ENCODE data around the gene HIVEP3. TPM values are rescaled to one million over a fixed set of nuclear protein-coding genes. Genes with fewer than 3 reads are reported as not detected.

The HIVEP3 gene
- total RNA-seq, 1 experiment from 2014 or later: 3.1 TPM

DNA sequence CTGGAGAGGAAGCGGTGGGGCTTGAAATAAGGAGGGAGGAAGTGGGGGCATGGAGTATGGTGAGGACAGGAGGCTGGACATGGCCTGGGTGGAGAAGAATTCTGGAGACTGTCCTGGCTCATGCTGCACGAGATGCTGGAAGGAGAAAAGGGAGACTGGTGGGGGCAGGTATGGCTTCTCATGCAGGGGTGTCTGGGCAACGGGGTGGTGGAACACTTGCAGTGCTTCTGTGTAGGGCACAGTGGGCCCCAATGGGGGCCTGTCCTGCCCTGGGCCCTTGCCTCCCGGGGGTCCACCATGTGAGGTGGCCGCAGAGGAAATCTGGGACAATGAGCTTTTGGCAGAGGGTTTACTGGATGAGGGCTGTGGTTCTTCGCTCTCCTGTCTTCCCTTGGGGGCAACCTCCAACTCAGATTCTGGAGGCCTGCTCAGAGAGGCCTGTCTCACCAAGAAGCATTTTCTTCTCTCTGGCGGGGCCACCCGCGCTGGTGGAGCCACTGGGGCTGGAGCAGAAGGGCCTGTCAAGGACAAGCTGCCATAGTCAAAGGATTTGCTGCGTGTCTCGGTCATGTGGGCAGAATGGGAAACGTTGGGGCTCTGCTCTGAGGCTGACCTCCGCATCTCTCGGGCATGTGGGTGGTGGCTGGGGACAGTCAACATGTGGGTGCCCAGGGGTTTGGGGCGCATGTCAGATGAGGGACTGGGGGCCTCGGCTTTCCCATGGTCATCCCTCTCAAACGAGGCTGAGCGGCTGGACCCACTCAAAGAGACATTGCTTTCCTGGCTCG, 337.3 kb downstream of the HIVEP3 start:
- BruUV-seq (replicated peaks): no TSS peak
- no peak overlapping the region for H3K27ac ChIP-seq (ENCODE audit: low read depth, low read length, poor library complexity, severe bottlenecking)
- H3K9me3 ChIP-seq (ENCODE audit: low read depth, low read length, poor library complexity, severe bottlenecking): no peaks in the 10 kb centered on the region
- no peak overlapping the region for H3K4me3 ChIP-seq (ENCODE audit: low read depth, low read length, poor library complexity, severe bottlenecking)
- H3K27me3 ChIP-seq (replicated peaks; ENCODE audit: insufficient read depth, low read depth, low read length, poor library complexity): no peaks in the 10 kb centered on the region
- intact Hi-C loops (cut with micrococcal nuclease; ENCODE audit: unreplicated experiment): no loop called here
- no peak for TF ChIP-seq EZH2 (IDR thresholded peaks at IDR 0.05; ENCODE audit: borderline replicate concordance, low read depth, low read length, poor library complexity, severe bottlenecking)
- TF ChIP-seq, protein P1, sequence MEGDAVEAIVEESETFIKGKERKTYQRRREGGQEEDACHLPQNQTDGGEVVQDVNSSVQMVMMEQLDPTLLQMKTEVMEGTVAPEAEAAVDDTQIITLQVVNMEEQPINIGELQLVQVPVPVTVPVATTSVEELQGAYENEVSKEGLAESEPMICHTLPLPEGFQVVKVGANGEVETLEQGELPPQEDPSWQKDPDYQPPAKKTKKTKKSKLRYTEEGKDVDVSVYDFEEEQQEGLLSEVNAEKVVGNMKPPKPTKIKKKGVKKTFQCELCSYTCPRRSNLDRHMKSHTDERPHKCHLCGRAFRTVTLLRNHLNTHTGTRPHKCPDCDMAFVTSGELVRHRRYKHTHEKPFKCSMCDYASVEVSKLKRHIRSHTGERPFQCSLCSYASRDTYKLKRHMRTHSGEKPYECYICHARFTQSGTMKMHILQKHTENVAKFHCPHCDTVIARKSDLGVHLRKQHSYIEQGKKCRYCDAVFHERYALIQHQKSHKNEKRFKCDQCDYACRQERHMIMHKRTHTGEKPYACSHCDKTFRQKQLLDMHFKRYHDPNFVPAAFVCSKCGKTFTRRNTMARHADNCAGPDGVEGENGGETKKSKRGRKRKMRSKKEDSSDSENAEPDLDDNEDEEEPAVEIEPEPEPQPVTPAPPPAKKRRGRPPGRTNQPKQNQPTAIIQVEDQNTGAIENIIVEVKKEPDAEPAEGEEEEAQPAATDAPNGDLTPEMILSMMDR (conservative IDR thresholded peaks at IDR 0.05; ENCODE audit: low read depth, low read length): no peak
- no peaks in the 10 kb centered on the region for H3K4me1 ChIP-seq (ENCODE audit: insufficient read depth, low read length, poor library complexity, severe bottlenecking)
- no peak for DNase-seq (ENCODE audit: low spot score)
- no peaks in the 10 kb centered on the region for H3K36me3 ChIP-seq (ENCODE audit: insufficient read depth, low read length, poor library complexity, severe bottlenecking)
- CTCF ChIA-PET: no interaction called here
- POLR2A ChIA-PET (ENCODE audit: low non-redundant PET): no interaction called here

DNA sequence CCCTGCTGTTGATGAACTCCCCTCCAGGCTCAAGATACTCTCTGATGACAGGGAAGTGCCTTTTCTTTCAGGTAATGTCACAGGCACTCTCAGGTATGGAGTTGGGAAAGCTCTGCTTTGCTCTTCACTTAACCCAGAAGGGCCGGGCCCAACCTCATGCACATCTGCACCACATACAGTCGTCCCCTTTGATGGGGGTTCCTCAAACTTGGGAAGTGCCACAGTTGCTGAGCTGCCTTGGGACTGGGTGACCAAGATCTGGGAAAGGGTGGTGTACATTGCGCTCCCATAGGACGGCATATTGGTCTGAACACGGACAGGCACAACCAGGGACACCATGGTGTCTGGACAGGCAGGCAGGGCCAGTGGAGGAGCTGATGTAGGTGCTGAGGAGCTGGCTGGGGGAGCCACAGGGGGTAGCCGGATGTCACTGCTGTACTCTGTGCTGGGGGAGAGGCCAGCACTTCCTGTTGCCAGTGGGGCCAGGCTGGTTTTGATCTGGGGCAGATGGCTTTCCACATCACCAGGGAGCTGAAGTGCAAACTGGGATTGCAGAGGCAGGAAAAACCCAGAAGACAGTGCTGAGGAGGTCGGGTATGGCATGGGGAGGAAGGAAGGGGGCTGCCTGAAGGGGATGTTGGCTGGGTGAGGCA, 338.1 kb downstream of the HIVEP3 start:
- CTCF ChIA-PET: no interaction called here
- intact Hi-C loops (cut with micrococcal nuclease; ENCODE audit: unreplicated experiment): no loop called here

GRCh38 chr1:41580021-41580420, 338.7 kb downstream of the HIVEP3 start:
- H3K27ac ChIP-seq (ENCODE audit: low read depth, low read length, poor library complexity, severe bottlenecking): no peak overlapping the region
- H3K4me1 ChIP-seq (ENCODE audit: insufficient read depth, low read length, poor library complexity, severe bottlenecking): no peaks in the 10 kb centered on the region
- CTCF ChIA-PET: no interaction called here
- H3K36me3 ChIP-seq (ENCODE audit: insufficient read depth, low read length, poor library complexity, severe bottlenecking): no peaks in the 10 kb centered on the region
- intact Hi-C loops (cut with micrococcal nuclease; ENCODE audit: unreplicated experiment): no loop called here
- POLR2A ChIA-PET (ENCODE audit: low non-redundant PET): interaction anchor here (0.7 kb wide), 1 partner anchor 186 kb away, joined by 5 read pairs; no protein-coding TSS in a partner anchor
- no peaks in the 10 kb centered on the region for H3K9me3 ChIP-seq (ENCODE audit: low read depth, low read length, poor library complexity, severe bottlenecking)
- TF ChIP-seq EZH2 (IDR thresholded peaks at IDR 0.05; ENCODE audit: borderline replicate concordance, low read depth, low read length, poor library complexity, severe bottlenecking): no peak
- TF ChIP-seq, protein P1 (conservative IDR thresholded peaks at IDR 0.05; ENCODE audit: low read depth, low read length): no peak
- no peaks in the 10 kb centered on the region for H3K27me3 ChIP-seq (replicated peaks; ENCODE audit: insufficient read depth, low read depth, low read length, poor library complexity)
- no TSS peak for BruUV-seq (replicated peaks)
- DNase-seq (ENCODE audit: low spot score): no peak
- H3K4me3 ChIP-seq (ENCODE audit: low read depth, low read length, poor library complexity, severe bottlenecking): no peak overlapping the region

More for the DNA sequence above, 338.1 kb downstream of the HIVEP3 start:
- Histone ChIP-seq H3K27ac (ENCODE audit: low read depth, low read length, poor library complexity, severe bottlenecking) (no peak overlapping the region), H3K9me3 (ENCODE audit: low read depth, low read length, poor library complexity, severe bottlenecking) (no peaks in the 10 kb centered on the region), H3K36me3 (ENCODE audit: insufficient read depth, low read length, poor library complexity, severe bottlenecking) (no peaks in the 10 kb centered on the region), H3K4me1 (ENCODE audit: insufficient read depth, low read length, poor library complexity, severe bottlenecking) (no peaks in the 10 kb centered on the region), H3K27me3 (replicated peaks; ENCODE audit: insufficient read depth, low read depth, low read length, poor library complexity) (no peaks in the 10 kb centered on the region), H3K4me3 (ENCODE audit: low read depth, low read length, poor library complexity, severe bottlenecking) (no peak overlapping the region)
- no TSS peak for BruUV-seq (replicated peaks)
- TF ChIP-seq, protein P1 (conservative IDR thresholded peaks at IDR 0.05; ENCODE audit: low read depth, low read length): no peak
- DNase-seq (ENCODE audit: low spot score): no peak
- POLR2A ChIA-PET (ENCODE audit: low non-redundant PET): interaction anchor here (0.7 kb wide), 1 partner anchor 187 kb away, joined by 5 read pairs; no protein-coding TSS in a partner anchor
